GM18526 (cell line): ENCODE results near the gene SLF2.

Experiments
- POLR2A ChIP-seq: IDR thresholded peaks from 3 replicates; pipeline ENCODE4 v1.6.1; 2011; ENCODE audit not compliant: insufficient read length; ENCODE audit errors: extremely low read depth

The SLF2 gene

DNA sequence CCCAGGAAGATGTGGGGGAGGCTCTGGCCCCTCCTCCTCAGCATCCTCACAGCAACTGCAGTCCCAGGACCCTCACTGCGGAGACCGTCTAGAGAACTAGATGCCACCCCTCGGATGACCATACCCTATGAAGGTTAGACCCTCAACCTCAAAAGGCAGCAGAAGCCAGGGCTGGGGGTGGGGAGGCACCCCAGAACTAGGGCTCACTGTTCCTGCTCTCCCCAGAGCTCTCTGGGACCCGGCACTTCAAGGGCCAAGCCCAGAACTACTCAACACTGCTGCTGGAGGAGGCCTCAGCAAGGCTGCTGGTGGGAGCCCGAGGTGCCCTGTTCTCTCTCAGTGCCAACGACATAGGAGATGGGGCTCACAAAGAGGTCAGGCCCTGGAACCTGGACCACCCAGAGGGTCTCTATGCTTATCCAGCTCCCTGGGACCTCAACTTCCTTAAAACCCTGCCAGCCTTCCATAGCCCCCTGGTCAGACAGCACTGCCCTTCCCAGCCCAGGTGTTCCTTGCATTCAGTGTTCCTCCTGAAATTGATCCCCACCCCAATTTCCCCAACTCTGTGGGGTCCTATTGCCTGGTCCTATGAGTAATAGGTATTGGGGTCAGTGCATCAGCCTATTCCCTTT, 60.3 kb downstream of the SLF2 start:
- TF ChIP-seq POLR2A = no peak

DNA sequence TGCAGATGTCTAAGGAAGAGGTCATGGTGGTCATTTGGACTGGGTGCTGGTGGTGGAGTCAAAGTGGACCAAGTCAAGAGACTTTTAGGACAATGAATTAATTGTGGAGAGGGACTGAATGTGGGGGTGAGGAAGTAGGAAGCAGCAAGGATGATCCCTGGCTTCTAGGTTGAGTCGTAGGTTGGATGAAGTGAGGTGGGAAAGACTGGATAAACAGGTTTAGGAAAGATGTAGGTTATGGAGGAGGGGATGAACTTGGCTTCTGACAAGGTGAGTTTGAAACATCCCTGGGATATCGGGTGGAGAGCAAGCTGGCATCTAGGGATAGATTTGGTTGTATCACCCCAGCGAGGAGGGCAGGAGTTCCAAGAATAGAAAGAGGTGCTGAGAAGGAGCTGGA, 64.1 kb downstream of the SLF2 start:
- TF ChIP-seq POLR2A = no peak

DNA sequence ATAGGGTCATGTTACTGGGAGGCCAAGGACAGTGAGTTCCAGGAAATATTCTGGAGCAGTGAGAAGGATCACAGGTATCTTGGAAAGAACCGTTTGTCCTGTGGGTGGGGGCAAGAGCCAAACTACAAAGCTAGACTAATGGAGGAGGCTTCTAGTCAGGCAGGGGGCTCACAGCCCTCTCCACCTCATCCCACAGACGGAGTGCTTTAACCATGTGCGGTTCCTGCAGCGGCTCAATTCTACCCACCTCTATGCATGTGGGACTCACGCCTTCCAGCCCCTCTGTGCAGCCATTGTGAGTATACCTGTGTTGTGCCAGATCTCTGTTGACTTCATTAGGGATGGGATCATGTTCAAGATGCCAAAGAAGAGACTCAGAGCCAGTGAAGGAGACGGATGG, 64.7 kb downstream of the SLF2 start:
- TF ChIP-seq POLR2A = no peak

DNA sequence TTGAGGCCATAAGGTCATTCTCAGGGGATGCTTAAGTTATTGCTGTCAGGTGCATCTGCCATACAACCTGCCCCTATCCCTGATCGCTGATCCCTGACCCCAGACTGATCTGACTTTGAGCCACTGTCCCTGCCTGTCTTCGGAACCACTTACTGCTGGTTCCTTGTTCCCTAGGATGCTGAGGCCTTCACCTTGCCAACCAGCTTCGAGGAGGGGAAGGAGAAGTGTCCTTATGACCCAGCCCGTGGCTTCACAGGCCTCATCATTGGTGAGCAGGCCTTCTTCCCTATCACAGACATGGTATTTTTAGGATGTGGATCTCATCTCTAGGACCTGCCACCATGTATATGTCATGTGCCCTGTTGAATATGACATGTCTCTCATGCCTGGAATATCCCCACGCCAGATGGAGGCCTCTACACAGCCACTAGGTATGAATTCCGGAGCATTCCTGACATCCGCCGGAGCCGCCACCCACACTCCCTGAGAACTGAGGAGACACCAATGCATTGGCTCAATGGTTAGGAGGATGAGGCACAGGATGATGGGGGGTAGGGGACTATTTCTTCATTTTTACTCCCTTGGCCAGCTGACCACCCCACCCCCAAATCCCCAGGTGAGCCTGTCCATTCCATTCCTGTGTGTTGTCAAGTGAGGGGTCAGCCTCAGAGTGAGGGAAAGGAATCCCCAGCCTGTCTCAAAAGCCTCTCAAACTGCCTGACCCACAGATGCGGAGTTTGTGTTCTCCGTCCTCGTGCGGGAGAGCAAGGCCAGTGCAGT, 65.5 kb downstream of the SLF2 start:
- TF ChIP-seq POLR2A = no peak

DNA sequence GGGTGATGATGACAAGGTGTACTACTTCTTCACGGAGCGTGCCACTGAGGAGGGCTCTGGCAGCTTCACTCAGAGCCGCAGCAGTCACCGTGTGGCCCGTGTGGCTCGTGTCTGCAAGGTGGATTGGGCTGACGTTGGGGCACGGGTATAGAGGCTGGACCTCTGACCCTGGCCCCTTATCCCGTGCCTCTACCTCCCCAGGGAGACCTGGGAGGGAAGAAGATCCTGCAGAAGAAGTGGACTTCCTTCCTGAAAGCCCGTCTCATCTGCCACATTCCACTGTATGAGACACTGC, 66.1 kb downstream of the SLF2 start:
- TF ChIP-seq POLR2A = no peak

DNA sequence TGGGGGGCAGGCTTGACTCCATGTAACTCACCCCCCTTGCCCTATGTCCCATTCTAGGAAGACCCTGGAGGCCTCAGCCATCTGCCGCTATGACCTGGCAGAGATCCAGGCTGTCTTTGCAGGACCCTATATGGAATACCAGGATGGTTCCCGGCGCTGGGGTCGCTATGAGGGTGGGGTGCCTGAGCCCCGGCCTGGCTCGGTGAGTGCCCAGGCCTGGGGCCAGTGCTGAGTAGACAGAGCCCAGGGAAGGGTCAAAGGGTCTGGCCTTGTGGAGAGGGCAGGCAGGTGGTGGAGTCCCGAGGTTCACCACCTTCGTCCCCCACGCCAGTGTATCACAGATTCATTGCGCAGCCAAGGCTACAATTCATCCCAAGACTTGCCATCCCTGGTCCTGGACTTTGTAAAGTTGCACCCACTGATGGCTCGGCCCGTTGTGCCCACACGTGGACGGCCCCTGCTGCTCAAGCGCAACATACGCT, 67.1 kb downstream of the SLF2 start:
- TF ChIP-seq POLR2A = no peak

DNA sequence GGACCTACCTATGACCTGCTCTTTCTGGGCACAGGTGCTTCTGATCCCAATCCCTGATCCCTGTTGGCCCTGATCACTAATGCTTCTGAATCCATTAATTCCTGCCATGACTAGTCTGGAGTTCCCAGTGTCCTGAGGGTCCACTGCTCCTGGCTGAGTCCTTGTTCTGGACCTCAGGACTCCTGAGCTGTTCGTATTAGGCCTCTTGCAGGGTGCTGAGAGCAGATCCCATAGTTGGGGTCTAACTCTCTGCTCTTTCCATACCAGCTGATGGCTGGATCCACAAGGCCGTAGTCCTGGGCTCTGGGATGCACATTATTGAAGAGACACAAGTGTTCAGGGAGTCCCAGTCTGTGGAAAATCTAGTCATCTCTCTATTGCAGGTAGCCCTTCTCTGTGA, 67.5 kb downstream of the SLF2 start:
- no peak for TF ChIP-seq POLR2A

DNA sequence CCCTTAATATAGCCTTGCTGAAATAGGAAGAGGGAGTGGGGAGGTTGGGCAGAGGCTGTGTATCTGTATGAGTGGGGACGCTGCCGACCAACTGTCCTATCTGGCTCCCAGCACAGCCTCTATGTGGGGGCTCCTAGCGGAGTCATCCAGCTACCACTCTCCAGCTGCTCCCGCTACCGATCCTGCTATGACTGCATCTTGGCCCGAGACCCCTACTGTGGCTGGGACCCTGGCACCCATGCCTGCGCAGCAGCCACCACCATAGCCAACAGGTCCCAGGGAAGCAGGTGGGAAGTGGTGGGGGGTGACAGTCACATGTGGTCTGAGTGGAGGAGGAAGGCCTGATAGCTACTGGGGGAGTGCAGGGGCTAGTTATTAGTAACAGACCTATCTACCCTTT, 67.9 kb downstream of the SLF2 start:
- TF ChIP-seq POLR2A = no peak

DNA sequence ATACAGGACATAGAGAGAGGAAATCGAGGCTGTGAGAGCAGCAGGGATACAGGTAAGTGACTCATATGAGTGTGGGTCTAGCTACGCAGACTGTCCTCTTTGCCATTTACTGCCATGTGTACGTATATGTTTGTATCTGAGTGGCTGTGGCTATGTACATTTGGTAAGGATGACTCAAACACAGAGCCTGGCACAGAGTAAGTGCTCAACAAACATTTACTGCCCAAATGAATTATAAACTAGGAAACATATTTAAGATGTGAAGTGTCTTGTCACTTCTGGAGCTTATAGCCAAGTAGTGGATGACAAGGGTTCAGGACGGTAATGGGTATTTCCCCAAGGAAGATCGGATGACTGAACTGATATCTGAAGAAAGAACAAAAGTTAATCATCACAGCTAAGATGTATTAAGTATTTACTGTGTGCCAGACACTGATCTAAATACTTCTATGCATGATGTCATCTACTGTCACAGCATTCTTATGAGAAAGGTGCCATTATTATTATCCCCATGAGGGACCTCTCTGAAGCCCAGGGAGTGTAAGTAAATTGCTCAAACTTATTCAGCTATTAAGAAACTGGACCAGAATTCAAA, 68.5 kb downstream of the SLF2 start:
- TF ChIP-seq POLR2A = no peak

DNA sequence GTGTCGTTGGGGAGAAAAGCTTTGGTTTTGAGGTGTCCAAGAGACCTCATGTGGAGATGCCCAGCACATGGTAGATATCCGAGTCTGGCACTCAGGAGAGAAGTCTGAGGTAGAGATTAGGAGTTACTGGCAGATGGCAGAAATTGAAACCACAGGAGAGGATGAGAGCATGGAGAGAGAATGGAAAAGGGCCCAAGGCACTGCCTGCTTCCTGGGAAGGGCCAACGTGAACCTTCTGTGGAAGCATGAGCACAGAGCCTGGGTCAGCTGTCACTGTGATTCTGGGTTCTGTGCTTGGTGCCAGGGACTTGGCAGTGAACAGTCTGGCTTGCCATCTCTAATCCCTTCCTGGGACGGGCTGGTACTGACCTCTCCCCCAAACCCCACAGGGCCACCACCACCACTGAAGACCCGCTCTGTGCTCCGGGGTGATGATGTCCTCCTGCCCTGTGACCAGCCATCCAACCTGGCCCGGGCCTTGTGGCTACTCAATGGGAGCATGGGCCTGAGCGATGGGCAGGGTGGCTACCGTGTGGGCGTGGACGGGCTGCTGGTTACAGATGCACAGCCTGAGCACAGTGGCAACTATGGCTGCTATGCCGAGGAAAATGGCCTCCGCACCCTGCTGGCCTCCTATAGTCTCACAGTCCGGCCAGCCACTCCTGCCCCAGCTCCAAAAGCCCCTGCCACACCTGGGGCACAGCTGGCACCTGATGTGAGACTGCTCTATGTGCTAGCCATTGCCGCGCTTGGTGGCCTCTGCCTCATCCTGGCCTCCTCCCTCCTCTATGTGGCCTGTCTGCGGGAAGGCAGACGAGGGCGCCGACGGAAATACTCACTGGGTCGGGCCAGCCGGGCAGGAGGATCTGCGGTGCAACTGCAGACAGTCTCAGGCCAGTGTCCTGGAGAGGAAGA, 70.4 kb downstream of the SLF2 start:
- no peak for TF ChIP-seq POLR2A

DNA sequence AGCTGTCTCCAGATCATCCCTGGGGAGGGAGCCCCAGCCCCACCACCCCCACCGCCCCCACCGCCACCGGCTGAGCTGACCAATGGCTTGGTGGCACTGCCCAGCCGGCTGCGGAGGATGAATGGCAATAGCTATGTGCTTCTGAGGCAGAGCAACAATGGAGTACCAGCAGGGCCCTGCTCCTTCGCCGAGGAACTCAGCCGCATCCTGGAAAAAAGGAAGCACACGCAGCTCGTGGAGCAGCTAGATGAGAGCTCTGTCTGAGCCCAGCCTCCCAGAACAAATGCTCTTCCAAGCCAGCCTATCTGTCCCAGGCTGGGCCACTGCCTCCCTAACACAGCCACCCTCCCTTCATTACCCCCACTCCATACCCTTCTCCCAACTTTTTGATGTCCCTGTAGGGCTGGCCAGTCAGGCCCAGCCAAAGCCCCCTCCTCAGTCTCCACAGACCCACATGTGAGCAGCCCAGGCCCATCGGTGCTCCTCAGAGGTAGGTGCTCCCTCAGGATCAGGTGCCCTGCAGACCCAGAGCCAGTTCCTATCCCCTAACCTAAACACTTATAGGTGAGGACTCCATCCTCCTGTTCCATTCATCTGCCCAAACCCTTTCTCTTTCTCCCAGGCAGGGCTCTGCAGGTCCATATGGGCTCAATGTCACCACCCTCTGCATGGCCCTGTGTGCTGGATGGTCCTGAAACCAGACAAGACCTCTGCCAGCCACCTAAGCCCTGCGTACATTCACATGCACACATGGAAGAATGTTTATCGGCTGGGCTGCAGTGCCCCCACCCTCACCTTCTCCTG, 71.3 kb downstream of the SLF2 start:
- TF ChIP-seq POLR2A = no peak

DNA sequence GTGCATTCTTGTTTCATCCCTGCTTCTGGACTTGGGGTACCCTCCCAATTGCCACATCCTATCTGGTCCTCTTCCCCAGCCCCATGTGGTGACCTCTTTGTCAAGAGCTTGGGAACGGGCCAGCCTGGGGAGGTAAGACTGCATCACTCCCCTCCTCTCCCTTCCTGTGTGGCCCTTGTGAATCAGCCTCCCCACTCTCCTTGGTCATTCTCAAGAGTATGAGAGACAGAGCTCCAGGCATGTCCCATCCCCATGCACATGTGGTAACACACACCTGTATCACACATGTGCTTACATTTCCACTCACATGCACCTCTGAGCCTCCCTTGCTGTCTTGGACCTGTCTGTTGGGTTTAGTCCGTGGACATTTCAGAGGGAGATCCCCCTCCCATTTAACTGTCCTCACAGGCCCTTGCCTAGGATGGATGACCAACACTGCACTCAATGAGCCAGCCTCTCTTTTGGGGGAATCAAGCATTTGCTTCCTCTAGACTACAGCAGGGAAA, 72.0 kb downstream of the SLF2 start:
- TF ChIP-seq POLR2A = no peak

DNA sequence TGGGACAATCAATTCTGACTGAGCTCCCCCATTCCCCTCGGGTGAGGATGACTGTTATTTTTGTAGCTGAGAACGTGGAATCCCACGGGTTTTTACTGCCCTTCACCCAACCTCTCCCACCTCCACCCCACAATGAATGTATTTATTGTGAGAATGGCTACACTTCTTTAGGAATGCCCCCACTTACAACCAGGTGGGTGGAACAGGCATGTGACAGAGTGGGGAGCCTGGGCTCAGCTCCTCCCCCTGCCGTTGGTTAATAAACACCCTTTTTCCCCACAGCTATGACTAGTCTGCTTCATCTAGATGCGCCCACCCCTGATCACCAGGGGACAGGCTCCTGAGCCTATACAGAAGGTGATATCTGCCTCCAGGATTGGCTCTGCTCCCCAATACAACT, 72.6 kb downstream of the SLF2 start:
- no peak for TF ChIP-seq POLR2A

DNA sequence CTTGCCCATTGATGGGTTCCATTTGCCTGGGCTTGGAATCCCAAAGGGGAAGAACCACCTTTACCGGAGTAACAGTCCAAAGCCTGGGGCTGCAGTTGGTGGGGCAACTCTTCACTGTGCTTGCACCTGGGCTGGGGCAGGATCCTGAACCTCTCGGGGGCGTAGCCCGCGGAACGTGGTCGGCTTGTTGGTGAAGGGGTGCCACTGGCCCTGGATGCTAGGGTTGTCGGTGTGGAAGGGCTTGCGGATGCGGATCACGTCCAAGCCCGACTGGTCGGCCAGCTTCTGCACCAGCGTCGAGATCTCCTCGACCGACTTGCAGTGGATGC, 73.8 kb downstream of the SLF2 start:
- no peak for TF ChIP-seq POLR2A
